ENCODE data around the gene PITX3.

Gene PITX3

GRCh38 chr10:102285133-102285532 is 43.8 kb upstream of the PITX3 start:
- TF ChIP-seq, protein P1, sequence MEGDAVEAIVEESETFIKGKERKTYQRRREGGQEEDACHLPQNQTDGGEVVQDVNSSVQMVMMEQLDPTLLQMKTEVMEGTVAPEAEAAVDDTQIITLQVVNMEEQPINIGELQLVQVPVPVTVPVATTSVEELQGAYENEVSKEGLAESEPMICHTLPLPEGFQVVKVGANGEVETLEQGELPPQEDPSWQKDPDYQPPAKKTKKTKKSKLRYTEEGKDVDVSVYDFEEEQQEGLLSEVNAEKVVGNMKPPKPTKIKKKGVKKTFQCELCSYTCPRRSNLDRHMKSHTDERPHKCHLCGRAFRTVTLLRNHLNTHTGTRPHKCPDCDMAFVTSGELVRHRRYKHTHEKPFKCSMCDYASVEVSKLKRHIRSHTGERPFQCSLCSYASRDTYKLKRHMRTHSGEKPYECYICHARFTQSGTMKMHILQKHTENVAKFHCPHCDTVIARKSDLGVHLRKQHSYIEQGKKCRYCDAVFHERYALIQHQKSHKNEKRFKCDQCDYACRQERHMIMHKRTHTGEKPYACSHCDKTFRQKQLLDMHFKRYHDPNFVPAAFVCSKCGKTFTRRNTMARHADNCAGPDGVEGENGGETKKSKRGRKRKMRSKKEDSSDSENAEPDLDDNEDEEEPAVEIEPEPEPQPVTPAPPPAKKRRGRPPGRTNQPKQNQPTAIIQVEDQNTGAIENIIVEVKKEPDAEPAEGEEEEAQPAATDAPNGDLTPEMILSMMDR (IDR thresholded peaks at IDR 0.05; ENCODE audit: control insufficient read depth, insufficient read depth, low read depth, low read length, missing control alignments) = no peak
- no peak overlapping the region for H3K4me3 ChIP-seq (ENCODE audit: control insufficient read depth, low read depth, low read length)
- no peak for DNase-seq (ENCODE audit: low read depth)

DNA sequence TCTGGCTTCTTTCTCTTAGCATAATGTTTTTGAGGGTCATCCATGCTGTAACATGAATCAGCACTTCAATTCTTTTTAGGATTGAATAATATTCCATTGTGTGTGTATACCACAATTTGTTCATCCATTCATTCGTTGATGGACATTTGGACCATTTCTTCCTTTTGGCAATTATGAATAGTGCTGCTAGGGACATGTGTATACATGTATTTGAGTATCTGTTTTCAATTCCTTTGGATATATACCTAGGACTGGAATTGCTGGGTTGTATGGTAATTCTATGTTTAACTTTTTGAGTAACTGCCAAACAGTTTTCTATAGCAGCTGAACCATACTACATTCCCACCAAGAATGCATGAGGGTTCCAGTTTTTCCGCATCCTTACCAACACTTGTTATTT is 43.2 kb upstream of the PITX3 start:
- no peak for DNase-seq (ENCODE audit: low read depth)
- TF ChIP-seq, protein P1 (IDR thresholded peaks at IDR 0.05; ENCODE audit: control insufficient read depth, insufficient read depth, low read depth, low read length, missing control alignments) = no peak

GRCh38 chr10:102283890-102284289 is 42.6 kb upstream of the PITX3 start:
- no peak for DNase-seq (ENCODE audit: low read depth)

More for the DNA sequence above, 43.2 kb upstream of the PITX3 start:
- H3K4me3 ChIP-seq (ENCODE audit: control insufficient read depth, low read depth, low read length) = no peak overlapping the region

DNA sequence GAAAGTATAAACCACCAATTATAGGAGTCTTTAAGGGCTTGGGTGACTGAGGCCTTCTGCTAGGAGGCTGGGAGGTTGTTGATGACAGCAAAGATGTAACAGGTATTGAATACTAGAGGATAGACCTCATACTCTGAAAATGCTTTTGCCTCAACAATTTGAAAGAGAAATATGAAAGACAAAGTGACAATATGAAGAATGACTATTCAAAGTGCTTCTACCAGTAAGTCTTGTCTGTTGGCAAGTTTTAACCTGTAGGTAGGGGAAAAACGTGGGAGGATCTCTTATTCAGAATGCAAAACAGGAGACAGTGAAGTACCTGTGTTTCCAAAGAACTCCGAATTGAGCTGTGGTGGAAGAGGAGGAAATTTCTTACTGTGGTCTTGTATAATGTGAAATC is 42.2 kb upstream of the PITX3 start:
- no peak overlapping the region for H3K4me3 ChIP-seq (ENCODE audit: control insufficient read depth, low read depth, low read length)
- TF ChIP-seq, protein P1 (IDR thresholded peaks at IDR 0.05; ENCODE audit: control insufficient read depth, insufficient read depth, low read depth, low read length, missing control alignments) = no peak
- DNase-seq (ENCODE audit: low read depth) = no peak

More at GRCh38 chr10:102283890-102284289, 42.6 kb upstream of the PITX3 start:
- TF ChIP-seq, protein P1 (IDR thresholded peaks at IDR 0.05; ENCODE audit: control insufficient read depth, insufficient read depth, low read depth, low read length, missing control alignments) = no peak
- no peak overlapping the region for H3K4me3 ChIP-seq (ENCODE audit: control insufficient read depth, low read depth, low read length)

- H3K4me3 ChIP-seq (ENCODE audit: control insufficient read depth, low read depth, low read length) = no peak overlapping the region
- DNase-seq (ENCODE audit: low read depth) = no peak
- TF ChIP-seq, protein P1 (IDR thresholded peaks at IDR 0.05; ENCODE audit: control insufficient read depth, insufficient read depth, low read depth, low read length, missing control alignments) = no peak
Observed at GRCh38 chr10:102281102-102281487, 39.8 kb upstream of the PITX3 start.

GRCh38 chr10:102280397-102281101 is 39.2 kb upstream of the PITX3 start:
- DNase-seq (ENCODE audit: low read depth) = no peak
- no peak overlapping the region for H3K4me3 ChIP-seq (ENCODE audit: control insufficient read depth, low read depth, low read length)
- TF ChIP-seq, protein P1 (IDR thresholded peaks at IDR 0.05; ENCODE audit: control insufficient read depth, insufficient read depth, low read depth, low read length, missing control alignments) = no peak
